ENCODE results near the gene NDUFA11.

Gene NDUFA11

DNA sequence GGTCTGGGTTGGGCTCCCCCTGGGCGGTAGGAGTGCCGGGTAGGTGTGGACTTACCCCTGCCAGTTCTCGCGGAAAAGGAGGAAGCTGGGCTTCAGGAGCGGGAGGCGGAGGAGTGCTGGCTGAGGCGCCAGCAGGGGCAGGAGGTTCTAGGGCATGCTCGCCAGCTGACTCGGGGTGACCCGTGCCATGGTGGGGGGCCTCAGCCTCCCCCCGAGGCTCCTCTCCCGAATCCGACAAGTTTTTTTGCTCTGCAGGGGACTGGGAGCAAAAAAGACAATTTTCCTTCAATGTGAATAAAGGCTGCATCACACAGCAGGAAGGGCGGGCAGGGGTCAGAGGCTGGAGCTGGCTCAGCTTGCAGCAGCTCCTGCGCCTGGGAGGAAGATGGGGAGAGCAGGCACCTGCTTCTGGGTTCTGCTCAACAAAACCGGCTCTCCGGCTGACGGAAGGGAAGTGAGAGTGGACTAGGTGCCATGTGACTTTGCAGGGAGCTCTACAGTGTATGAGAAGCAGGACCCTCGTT, 47.8 kb upstream of the NDUFA11 start:
- TF ChIP-seq EZH2phosphoT487 (conservative IDR thresholded peaks at IDR 0.05; ENCODE audit: low read length) (no peak), CTCF (IDR thresholded peaks at IDR 0.05; ENCODE audit: insufficient read depth, low read length, poor library complexity, severe bottlenecking) (no peak)
- H3K27me3 ChIP-seq (ENCODE audit: low read length) = no peaks in the 10 kb centered on the region
- peaks cover 15% of the 10 kb centered on the region; the same call in 1 of the 2 replicates for H3F3A ChIP-seq (ENCODE audit: insufficient read depth)
- H3K36me3 ChIP-seq (ENCODE audit: low read length) = no peaks in the 10 kb centered on the region
- H3K9ac ChIP-seq (ENCODE audit: low read length) = no peak overlapping the region
- peaks cover 18% of the 10 kb centered on the region; the same call in 1 of the 2 replicates for H4K20me1 ChIP-seq (ENCODE audit: low read depth, low read length)
- no peaks in the 10 kb centered on the region for H3K9me3 ChIP-seq (ENCODE audit: insufficient read depth, low read length)
- peaks cover 99% of the 10 kb centered on the region for H3K79me2 ChIP-seq (ENCODE audit: insufficient read depth, low read length)
- H3K27ac ChIP-seq (ENCODE audit: low read depth, low read length) = no peak overlapping the region
- no peaks in the 10 kb centered on the region for H3K9me2 ChIP-seq (replicated peaks; ENCODE audit: insufficient read depth, low read length)
- H3K4me3 ChIP-seq (ENCODE audit: insufficient read depth, low read length, poor library complexity, severe bottlenecking) = no peak overlapping the region
- no peak overlapping the region for H2AFZ ChIP-seq (ENCODE audit: low read depth, low read length, severe bottlenecking)
- H3K4me2 ChIP-seq (ENCODE audit: low read depth, low read length, poor library complexity, severe bottlenecking) = no peak overlapping the region

GRCh38 chr19:5950741-5951140, 47.2 kb upstream of the NDUFA11 start:
- peaks cover 18% of the 10 kb centered on the region; the same call in 1 of the 2 replicates for H4K20me1 ChIP-seq (ENCODE audit: low read depth, low read length)
- H3K4me2 ChIP-seq (ENCODE audit: low read depth, low read length, poor library complexity, severe bottlenecking) = no peak overlapping the region
- no peaks in the 10 kb centered on the region for H3K9me3 ChIP-seq (ENCODE audit: insufficient read depth, low read length)
- no peak overlapping the region for H3K27ac ChIP-seq (ENCODE audit: low read depth, low read length)
- H3K9ac ChIP-seq (ENCODE audit: low read length) = no peak overlapping the region
- no peak overlapping the region for H2AFZ ChIP-seq (ENCODE audit: low read depth, low read length, severe bottlenecking)
- peaks cover 15% of the 10 kb centered on the region; the same call in 1 of the 2 replicates for H3F3A ChIP-seq (ENCODE audit: insufficient read depth)
- no peaks in the 10 kb centered on the region for H3K9me2 ChIP-seq (replicated peaks; ENCODE audit: insufficient read depth, low read length)
- H3K79me2 ChIP-seq (ENCODE audit: insufficient read depth, low read length) = peaks cover 99% of the 10 kb centered on the region
- TF ChIP-seq CTCF (IDR thresholded peaks at IDR 0.05; ENCODE audit: insufficient read depth, low read length, poor library complexity, severe bottlenecking) = no peak
- no peak for TF ChIP-seq EZH2phosphoT487 (conservative IDR thresholded peaks at IDR 0.05; ENCODE audit: low read length)
- no peak overlapping the region for H3K4me3 ChIP-seq (ENCODE audit: insufficient read depth, low read length, poor library complexity, severe bottlenecking)
- no peaks in the 10 kb centered on the region for H3K27me3 ChIP-seq (ENCODE audit: low read length)
- H3K36me3 ChIP-seq (ENCODE audit: low read length) = no peaks in the 10 kb centered on the region

DNA sequence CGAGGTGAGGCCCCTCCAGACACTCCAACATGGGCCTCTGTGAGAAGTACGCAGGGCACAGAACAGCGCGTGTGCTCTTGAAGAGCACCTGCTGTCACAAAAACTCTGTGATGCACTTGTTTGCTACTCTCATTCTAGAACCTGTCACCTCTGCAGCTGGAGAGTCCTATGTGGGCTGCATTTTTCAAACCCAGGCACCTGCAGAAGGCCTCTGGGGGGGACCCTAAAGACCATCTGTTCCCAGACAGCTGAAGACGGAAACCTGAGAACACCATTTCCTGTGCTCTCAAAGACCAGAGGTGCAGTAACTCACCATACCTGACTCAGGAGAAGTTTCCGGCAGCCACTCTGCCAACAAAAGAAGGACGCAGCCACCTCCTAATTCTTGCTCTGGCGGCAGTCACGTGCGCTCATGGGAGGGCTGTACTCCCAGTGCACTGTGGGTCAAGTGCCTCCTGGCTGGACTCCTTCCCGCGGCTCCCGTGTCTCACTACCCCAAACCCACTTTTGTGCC, 46.3 kb upstream of the NDUFA11 start:
- Histone ChIP-seq H3K27me3 (ENCODE audit: low read length) (no peaks in the 10 kb centered on the region), H4K20me1 (ENCODE audit: low read depth, low read length) (peaks cover 12% of the 10 kb centered on the region; the same call in 1 of the 2 replicates), H3K27ac (ENCODE audit: low read depth, low read length) (peak overlapping the region; percentile 67), H3F3A (ENCODE audit: insufficient read depth) (peaks cover 15% of the 10 kb centered on the region; the same call in 1 of the 2 replicates), H3K79me2 (ENCODE audit: insufficient read depth, low read length) (peaks cover 99% of the 10 kb centered on the region), H3K9me3 (ENCODE audit: insufficient read depth, low read length) (no peaks in the 10 kb centered on the region), H3K4me3 (ENCODE audit: insufficient read depth, low read length, poor library complexity, severe bottlenecking) (no peak overlapping the region), H3K36me3 (ENCODE audit: low read length) (no peaks in the 10 kb centered on the region), H3K9ac (ENCODE audit: low read length) (0 out of 2 replicates have a peak overlapping the region, but pooled peaks have one; percentile 8), H3K9me2 (replicated peaks; ENCODE audit: insufficient read depth, low read length) (no peaks in the 10 kb centered on the region), H3K4me2 (ENCODE audit: low read depth, low read length, poor library complexity, severe bottlenecking) (peak overlapping the region; percentile 11), H2AFZ (ENCODE audit: low read depth, low read length, severe bottlenecking) (no peak overlapping the region)
- no peak for TF ChIP-seq EZH2phosphoT487 (conservative IDR thresholded peaks at IDR 0.05; ENCODE audit: low read length)
- TF ChIP-seq CTCF (IDR thresholded peaks at IDR 0.05; ENCODE audit: insufficient read depth, low read length, poor library complexity, severe bottlenecking) = no peak

Data from SU-DHL-6 (cell line).